Measurements from ENCODE around the gene DCAF4.
A peak's percentile ranks its signal among the peaks of the same experiment; 100 is the strongest.

DCAF4 gene

DNA sequence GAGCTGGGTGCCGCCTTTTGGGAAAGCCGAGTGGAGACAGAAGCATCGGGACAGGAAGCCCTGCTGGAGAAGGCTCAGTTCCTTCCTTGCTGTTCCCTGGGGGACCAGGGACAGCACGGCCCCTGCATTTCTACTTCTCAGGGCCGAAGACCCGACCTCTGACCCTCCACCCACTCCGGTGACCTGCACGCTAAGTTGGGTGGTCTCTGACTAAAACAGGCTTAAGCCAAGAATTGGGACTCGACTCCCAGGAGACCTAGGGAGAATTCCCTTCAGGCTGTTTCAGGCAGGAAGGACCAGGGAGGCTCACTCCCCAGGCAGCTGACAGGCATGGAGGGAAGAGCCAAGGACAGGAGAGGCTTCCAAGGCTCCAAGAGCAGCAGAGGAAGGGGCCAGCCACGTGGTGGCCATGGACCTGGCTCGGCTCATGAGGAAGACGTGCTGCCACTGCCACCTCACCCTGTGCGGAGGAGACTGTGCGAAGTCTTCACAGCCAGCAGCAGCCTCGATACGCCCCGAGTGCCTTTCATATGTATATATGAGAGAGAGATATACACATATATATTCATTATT, 43.9 kb downstream of the DCAF4 start:
- in situ Hi-C loops (cut with HindIII; ENCODE audit: low pct_unique_long_range_greater_than_20kb, low sequenced_read_pairs), result no loop called here
- DNase-seq (ENCODE audit: low read depth in 1 of 2, low spot score in 1 of 2), result no peak
- no peak for TF ChIP-seq JUND (IDR thresholded peaks at IDR 0.05; ENCODE audit: low read depth)

DNA sequence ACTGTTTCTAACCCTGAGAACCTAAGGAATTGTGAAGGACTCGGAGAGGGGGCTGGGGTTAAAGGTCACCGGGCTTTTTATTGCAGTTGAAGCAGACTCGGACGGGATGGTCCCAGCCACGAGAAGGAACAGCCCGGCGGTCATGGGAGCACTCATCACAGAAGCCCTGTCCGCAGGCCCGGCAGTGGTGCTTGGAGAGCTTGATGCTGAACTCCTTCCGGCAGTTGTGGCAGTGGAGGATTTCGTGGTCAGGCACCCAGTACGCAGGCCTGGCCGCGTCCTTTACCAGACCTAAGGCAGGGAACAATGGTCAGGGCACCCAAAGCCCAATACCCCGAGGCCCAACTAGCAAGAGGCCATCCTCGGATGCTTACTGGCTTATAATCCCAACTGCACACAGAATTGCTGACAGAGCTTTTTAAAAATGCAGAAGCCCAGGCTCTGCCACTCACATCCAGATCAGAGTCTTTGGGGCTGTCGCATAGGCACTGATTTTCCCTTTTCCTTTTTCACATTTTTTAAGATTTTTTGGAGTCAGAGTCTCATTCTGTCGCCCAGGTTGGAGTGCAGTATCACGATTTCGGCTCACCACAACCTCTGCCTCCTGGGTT, 44.7 kb downstream of the DCAF4 start:
- no peak for DNase-seq (ENCODE audit: low read depth in 1 of 2, low spot score in 1 of 2)
- TF ChIP-seq JUND (IDR thresholded peaks at IDR 0.05; ENCODE audit: low read depth), result no peak
- in situ Hi-C loops (cut with HindIII; ENCODE audit: low pct_unique_long_range_greater_than_20kb, low sequenced_read_pairs), result no loop called here

DNA sequence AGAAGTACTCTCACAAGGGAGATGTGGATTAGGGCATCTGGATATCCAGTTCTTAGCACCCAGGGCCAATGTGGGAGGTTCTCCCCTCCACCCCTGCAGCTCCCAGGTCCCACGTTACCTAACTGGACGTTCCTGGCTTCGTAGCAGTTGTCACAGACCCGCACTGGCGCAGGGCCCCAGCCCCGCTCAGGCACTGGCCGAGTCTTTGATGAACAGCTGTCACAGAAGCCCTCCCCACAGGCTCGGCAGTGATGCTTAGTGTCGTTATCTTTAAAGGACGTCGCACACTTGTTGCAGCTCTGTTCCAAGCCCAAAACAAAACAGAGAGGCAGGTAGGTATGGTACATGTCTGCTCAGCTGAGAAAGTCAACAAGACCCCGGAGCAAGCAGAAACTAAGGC, 48.4 kb downstream of the DCAF4 start:
- TF ChIP-seq JUND (IDR thresholded peaks at IDR 0.05; ENCODE audit: low read depth), result no peak
- in situ Hi-C loops (cut with HindIII; ENCODE audit: low pct_unique_long_range_greater_than_20kb, low sequenced_read_pairs), result no loop called here

DNA sequence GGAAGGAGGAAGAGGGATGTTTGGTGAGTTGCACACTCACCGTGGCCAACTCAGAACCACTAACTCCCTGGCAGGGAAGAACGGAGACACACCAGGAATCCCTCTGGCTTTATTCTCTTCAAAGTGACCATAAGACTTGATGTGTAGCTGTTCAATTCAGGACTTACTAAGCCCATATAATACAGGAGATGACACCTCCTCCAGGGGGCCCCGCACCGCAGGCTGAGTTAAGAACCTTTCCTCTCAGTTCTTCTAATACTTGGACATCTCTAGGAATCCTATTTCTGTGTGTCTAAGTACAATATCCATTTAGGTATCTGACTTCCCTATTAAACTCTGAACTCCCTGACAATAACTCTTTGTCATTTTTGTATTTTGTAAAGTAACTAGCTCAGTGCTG, 49.5 kb downstream of the DCAF4 start:
- TF ChIP-seq JUND (IDR thresholded peaks at IDR 0.05; ENCODE audit: low read depth), result no peak
- in situ Hi-C loops (cut with HindIII; ENCODE audit: low pct_unique_long_range_greater_than_20kb, low sequenced_read_pairs), result no loop called here
- DNase-seq (ENCODE audit: low read depth in 1 of 2, low spot score in 1 of 2), result peak in 1 of 2 experiments; percentile 15

More for the DNA sequence above, 48.4 kb downstream of the DCAF4 start:
- no peak for DNase-seq (ENCODE audit: low read depth in 1 of 2, low spot score in 1 of 2)

DNA sequence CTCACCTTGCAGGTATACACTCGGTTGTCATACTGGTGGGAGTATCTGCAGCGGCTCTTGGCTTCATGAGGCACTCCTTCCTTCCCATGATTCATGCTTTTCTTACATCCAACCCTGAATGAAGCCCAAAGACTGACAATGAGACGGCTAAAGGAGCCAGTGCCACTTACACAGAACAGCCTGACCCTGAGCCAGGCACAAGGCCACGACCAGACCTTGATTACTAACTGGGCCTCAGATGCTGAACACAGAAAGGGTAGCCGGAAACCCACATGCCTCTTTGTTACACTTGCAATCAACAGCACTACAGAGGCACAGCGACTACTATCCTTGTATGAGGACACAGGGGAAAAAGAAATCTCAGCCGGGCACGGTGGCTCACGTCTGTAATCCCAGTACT, 52.6 kb downstream of the DCAF4 start:
- TF ChIP-seq JUND (IDR thresholded peaks at IDR 0.05; ENCODE audit: low read depth), result no peak
- in situ Hi-C loops (cut with HindIII; ENCODE audit: low pct_unique_long_range_greater_than_20kb, low sequenced_read_pairs), result no loop called here

DNA sequence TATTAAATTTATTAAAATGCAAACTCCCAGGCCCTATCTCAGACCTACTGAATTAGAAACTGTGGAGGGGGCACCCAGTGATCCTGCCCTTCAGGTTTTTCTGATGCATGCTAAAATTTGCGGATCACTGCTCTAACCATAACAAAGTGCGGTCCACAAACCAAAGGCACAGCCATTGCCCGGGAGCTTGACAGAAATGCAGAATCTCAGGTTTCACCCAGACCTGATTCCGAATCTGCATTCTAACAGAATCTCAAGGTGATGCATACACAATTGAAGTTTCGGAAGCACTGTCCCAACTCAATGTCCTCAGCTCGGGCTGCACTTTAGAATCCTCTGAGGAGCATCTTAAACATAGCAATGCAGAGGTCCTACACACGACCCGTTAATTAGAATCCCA, 54.6 kb downstream of the DCAF4 start:
- in situ Hi-C loops (cut with HindIII; ENCODE audit: low pct_unique_long_range_greater_than_20kb, low sequenced_read_pairs), result no loop called here
- DNase-seq (ENCODE audit: low read depth in 1 of 2, low spot score in 1 of 2), result no peak
- no peak for TF ChIP-seq JUND (IDR thresholded peaks at IDR 0.05; ENCODE audit: low read depth)

More for the DNA sequence above, 52.6 kb downstream of the DCAF4 start:
- no peak for DNase-seq (ENCODE audit: low read depth in 1 of 2, low spot score in 1 of 2)

DNA sequence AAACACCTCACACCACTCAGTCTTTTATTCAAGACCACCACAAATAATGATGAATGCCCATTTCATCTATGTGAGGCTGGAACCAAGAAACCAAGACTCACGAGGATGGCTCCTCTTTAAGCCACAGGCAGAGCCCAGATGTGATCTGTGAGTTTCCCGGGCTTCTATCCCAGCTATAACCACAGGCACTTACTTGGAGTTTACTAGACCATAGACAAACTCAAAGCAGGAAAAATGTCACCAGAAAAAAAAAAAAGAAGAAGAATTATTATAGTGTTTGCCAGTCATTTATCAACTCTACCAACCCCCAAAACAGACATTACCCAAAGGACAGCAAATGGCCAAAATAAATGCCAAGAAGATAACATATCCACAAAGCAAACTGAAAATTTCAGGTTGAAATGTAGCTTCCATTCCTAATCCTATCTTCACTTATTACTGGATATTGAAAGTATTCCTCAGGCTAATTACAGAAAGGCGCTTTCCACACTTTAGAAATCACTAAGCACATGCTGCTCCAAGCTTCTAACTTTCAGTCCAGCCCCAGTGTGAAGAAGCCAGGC, 56.0 kb downstream of the DCAF4 start:
- TF ChIP-seq JUND (IDR thresholded peaks at IDR 0.05; ENCODE audit: low read depth), result no peak
- in situ Hi-C loops (cut with HindIII; ENCODE audit: low pct_unique_long_range_greater_than_20kb, low sequenced_read_pairs), result no loop called here
- no peak for DNase-seq (ENCODE audit: low read depth in 1 of 2, low spot score in 1 of 2)

DNA sequence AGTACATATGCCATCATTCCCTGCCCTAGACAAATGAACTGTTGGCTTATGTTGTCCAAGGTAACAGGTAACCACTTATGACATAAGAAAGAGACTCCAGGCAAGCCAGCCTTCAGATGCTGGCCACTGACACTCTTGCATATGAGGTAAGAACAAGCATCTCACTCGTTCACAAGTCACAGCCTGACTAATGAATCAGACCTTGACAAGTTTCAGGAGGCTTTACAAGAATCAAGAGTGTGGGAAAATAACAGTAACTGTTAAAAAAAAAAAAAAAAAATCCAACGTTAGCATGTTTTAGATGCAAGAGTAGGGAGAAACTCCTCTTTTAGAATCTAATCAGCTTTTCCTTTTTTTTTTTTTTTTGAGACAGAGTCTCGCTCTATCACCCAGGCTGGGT, 60.0 kb downstream of the DCAF4 start:
- no peak for DNase-seq (ENCODE audit: low read depth in 1 of 2, low spot score in 1 of 2)
- TF ChIP-seq JUND (IDR thresholded peaks at IDR 0.05; ENCODE audit: low read depth), result no peak
- in situ Hi-C loops (cut with HindIII; ENCODE audit: low pct_unique_long_range_greater_than_20kb, low sequenced_read_pairs), result no loop called here

DNA sequence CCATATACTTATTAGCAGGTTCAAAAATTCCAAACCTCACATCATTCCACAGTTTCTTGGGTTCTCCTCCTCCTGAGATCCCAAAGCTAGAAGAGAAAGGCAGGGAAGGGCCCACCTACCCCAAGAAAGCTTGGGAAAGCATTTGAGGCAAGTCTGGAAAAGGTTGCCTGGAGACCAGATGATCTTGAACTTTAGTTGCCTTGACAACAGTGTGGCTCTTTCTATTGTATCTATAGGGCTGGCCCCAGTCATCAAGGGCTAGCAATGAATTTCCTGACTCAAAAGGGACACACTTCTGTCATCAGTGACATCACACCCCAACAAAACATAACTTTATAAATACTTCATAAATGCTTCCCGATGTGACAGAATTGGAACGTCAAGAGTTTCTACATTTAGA, 60.6 kb downstream of the DCAF4 start:
- TF ChIP-seq JUND (IDR thresholded peaks at IDR 0.05; ENCODE audit: low read depth), result no peak
- in situ Hi-C loops (cut with HindIII; ENCODE audit: low pct_unique_long_range_greater_than_20kb, low sequenced_read_pairs), result no loop called here
- no peak for DNase-seq (ENCODE audit: low read depth in 1 of 2, low spot score in 1 of 2)

DNA sequence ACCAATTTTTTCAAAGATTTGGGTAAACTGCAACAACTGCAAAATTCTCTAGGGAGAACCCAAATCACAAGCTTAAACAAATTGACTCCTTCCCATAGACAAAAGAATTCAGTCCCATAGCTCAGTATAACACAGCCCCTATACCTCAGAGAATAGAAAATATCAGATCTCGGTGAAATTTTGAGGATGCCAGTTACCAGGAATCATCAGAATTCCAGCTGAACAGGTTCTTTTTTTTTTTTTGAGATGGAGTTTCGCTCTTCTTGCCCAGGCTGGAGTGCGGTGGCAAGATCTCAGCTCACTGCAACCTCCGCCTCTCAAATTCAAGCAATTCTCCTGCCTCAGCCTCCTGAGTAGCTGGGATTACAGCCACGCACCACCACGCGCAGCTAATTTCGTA, 63.9 kb downstream of the DCAF4 start:
- in situ Hi-C loops (cut with HindIII; ENCODE audit: low pct_unique_long_range_greater_than_20kb, low sequenced_read_pairs), result no loop called here
- TF ChIP-seq JUND (IDR thresholded peaks at IDR 0.05; ENCODE audit: low read depth), result no peak
- DNase-seq (ENCODE audit: low read depth in 1 of 2, low spot score in 1 of 2), result no peak

DNA sequence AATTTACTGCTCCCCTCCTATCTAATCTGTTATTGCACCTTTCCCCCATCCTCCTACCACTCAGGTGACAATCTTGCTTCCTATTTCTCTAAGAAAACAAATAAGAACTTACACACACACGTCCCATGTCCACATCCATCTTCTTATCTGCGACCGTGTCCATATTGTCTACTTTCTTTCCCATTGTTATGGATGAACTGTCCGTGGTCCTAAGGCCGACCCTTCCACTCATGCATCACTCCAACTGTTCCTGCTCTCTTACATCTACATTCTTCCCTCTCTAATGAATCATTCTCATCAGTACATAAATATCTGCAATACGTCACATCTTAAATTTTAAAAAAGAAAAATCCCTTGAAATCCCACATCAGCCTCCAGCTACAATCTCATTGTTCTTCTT, 70.7 kb downstream of the DCAF4 start:
- in situ Hi-C loops (cut with HindIII; ENCODE audit: low pct_unique_long_range_greater_than_20kb, low sequenced_read_pairs), result no loop called here
- no peak for TF ChIP-seq JUND (IDR thresholded peaks at IDR 0.05; ENCODE audit: low read depth)
- DNase-seq (ENCODE audit: low read depth in 1 of 2, low spot score in 1 of 2), result no peak

DNA sequence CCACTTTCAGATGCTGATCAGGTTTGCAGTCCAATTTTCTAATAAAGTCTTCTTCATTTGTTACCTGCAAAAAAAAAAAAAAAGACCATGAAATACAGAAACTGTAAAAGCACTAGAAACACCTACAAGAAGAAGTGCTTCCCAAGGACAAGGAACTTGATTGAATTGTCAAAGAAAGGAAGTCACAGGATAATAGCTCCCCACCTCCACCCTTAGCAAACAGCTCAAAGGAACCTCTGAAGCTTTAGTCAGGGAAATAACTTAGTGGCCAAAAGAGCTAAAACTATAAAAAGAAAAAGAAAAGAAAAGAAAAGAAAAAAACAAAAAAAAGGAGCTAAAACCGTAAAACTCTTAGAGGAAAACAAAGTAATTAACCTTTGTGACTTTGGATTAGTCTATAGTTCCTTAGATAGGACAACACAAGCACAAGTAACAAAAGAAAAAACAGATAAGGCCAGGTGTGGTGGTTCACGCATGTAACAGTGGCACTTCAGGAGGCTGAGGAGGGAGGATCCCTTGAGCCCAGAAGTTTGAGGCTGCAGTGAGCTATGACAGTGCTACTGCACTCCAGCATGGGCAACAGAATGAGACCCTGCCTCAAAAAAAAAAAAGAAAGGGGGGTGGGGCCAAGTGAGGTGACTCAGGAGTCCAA, 72.1 kb downstream of the DCAF4 start:
- no peak for DNase-seq (ENCODE audit: low read depth in 1 of 2, low spot score in 1 of 2)
- TF ChIP-seq JUND (IDR thresholded peaks at IDR 0.05; ENCODE audit: low read depth), result no peak
- in situ Hi-C loops (cut with HindIII; ENCODE audit: low pct_unique_long_range_greater_than_20kb, low sequenced_read_pairs), result no loop called here

DNA sequence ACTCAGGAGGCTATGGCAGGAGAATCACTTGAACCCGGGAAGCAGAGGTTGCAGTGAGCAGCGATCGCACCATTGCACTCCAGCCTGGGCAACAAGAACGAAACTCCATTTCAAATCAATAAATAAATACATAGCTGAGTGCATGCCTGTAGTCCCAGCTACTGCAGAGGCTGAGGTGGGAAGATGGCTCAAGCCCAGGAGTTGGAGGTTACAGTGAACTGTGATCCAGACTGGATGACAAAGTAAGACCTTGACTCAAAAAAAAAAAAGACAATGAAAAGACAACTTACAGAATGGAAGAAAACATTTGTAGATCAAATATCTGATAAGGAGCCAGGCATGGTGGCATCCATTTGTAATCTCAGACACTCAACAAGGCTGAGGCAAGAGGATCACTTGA, 73.1 kb downstream of the DCAF4 start:
- no peak for TF ChIP-seq JUND (IDR thresholded peaks at IDR 0.05; ENCODE audit: low read depth)
- no peak for DNase-seq (ENCODE audit: low read depth in 1 of 2, low spot score in 1 of 2)
- in situ Hi-C loops (cut with HindIII; ENCODE audit: low pct_unique_long_range_greater_than_20kb, low sequenced_read_pairs), result no loop called here

Measured in T47D (cell line).